GM18520 (cell line): ENCODE measurements around the gene DEGS2.

Experiments
- ATAC-seq: cut with Tn5 transposase; IDR thresholded peaks from one replicate; pipeline ENCODE4 v1.9.1; 2021; ENCODE audit not compliant: unreplicated experiment

DEGS2 gene

GRCh38 chr14:100149851-100150611 lies 9.4 kb downstream of the DEGS2 start:
- no peak for ATAC-seq

GRCh38 chr14:100148837-100149731 lies 10.4 kb downstream of the DEGS2 start:
- no peak for ATAC-seq

GRCh38 chr14:100147691-100148464 lies 11.6 kb downstream of the DEGS2 start:
- no peak for ATAC-seq

- no peak for ATAC-seq
Observed at GRCh38 chr14:100147181-100147631, 12.2 kb downstream of the DEGS2 start.

GRCh38 chr14:100146531-100147091 lies 12.8 kb downstream of the DEGS2 start:
- ATAC-seq = no peak

- no peak for ATAC-seq
Observed at GRCh38 chr14:100145682-100146464, 13.6 kb downstream of the DEGS2 start.

- ATAC-seq = no peak
Observed at GRCh38 chr14:100144996-100145646, 14.3 kb downstream of the DEGS2 start.

GRCh38 chr14:100144645-100144995 lies 14.8 kb downstream of the DEGS2 start:
- ATAC-seq = no peak

GRCh38 chr14:100143934-100144333 lies 15.5 kb downstream of the DEGS2 start:
- no peak for ATAC-seq

- no peak for ATAC-seq
Observed at GRCh38 chr14:100143523-100143922, 15.9 kb downstream of the DEGS2 start.

- ATAC-seq = no peak
Observed at GRCh38 chr14:100142073-100143040, 17.1 kb downstream of the DEGS2 start.

- no peak for ATAC-seq
Observed at GRCh38 chr14:100141098-100141497, 18.3 kb downstream of the DEGS2 start.

GRCh38 chr14:100140452-100141078 lies 18.9 kb downstream of the DEGS2 start:
- ATAC-seq = no peak

- no peak for ATAC-seq
Observed at GRCh38 chr14:100138955-100139354, 20.5 kb downstream of the DEGS2 start.

GRCh38 chr14:100138082-100138787 lies 21.2 kb downstream of the DEGS2 start:
- no peak for ATAC-seq

GRCh38 chr14:100137173-100137572 lies 22.3 kb downstream of the DEGS2 start:
- ATAC-seq = no peak

GRCh38 chr14:100135784-100136183 lies 23.7 kb downstream of the DEGS2 start:
- no peak for ATAC-seq
